HEK293 (cell line): ENCODE results near the gene MNX1.

Experiments
- CTCF ChIP-seq: fragments of 450-650 bp; formaldehyde crosslinking; IDR thresholded peaks from 2 replicates; pipeline ENCODE4 v1.5.1; 2016; ENCODE audit warnings: missing biosample characterization, missing genetic modification characterization
- TCF7L2 ChIP-seq: IDR thresholded peaks from 2 replicates; pipeline ENCODE4 v1.6.1; 2011; ENCODE audit warnings: low read depth, mild to moderate bottlenecking, inconsistent platforms, low read length, moderate library complexity, borderline replicate concordance

GRCh38 chr7:157002819-157003421 is 7.5 kb downstream of the MNX1 start:
- no peak for TF ChIP-seq CTCF
- 0 out of 2 replicates have a peak, but pooled peaks have one; percentile 20 for TF ChIP-seq TCF7L2
